SKM-1 treated with dmso at 0.1 percent for 144 hours (cell line): Measurements from ENCODE around the gene DLX6.

ENCODE experiments used
- DNase-seq: peaks from one replicate; lab custom pipeline; 2025; ENCODE audit not compliant: unreplicated experiment; lab: John Stamatoyannopoulos, UW

Gene DLX6

GRCh38 chr7:97009753-97010732 is 4.7 kb downstream of the DLX6 start:
- no peak for DNase-seq

DNA sequence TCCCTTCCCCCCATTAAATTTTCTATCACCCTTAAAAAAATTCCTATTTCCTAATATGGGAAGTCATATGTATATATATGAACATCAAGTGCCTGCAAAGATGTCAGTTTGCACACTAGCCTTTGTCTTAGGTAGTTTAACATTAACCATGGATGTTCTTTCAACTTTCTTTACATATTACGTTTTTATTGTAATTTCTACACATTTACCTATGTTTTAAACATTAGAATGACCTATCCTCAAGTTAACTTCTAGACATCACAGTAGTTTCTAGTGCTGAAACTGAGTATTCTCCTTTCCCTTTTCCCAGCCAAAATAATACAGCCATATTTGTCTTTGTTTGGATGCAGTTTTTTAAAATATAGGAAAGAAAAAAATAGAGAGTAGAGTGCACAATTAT is 5.8 kb downstream of the DLX6 start:
- DNase-seq: no peak

DNA sequence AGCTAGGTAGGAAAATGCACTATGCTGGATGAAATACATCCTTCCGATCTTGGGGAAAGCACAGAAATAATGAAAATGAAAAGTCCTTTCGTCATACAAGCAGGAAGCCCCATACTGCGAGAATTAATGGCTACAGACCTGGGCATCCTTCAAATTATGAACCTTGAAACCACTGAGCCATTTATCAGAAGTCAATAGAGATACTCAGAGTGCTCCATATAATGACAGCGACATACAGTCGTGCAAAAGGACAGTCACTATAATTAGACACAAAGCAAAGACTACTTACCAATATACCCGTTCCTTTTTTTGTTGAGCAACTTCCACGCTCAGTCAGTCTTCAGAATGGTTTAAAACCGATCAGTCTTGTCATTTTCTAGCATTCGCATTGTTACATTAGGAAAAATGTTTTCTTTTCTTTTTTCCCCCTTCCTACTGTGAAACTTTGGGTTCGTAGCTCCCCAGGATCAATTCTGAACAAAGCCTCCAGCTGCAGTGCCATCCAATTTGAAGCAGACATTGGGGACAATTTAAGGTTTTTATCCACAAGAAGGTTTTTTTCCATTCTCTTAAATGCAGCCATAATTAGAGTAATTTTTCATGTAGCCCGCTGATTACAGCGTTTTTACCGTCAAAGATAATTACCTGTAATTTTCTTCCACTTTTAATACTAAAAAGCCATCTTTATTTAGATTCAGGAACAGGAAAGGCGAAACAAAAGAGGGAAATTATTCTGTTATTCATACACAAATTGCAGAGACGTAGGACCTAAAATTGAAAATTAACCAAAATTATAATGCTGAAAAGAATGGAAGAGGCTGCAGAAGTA is 6.4 kb downstream of the DLX6 start:
- DNase-seq: no peak

DNA sequence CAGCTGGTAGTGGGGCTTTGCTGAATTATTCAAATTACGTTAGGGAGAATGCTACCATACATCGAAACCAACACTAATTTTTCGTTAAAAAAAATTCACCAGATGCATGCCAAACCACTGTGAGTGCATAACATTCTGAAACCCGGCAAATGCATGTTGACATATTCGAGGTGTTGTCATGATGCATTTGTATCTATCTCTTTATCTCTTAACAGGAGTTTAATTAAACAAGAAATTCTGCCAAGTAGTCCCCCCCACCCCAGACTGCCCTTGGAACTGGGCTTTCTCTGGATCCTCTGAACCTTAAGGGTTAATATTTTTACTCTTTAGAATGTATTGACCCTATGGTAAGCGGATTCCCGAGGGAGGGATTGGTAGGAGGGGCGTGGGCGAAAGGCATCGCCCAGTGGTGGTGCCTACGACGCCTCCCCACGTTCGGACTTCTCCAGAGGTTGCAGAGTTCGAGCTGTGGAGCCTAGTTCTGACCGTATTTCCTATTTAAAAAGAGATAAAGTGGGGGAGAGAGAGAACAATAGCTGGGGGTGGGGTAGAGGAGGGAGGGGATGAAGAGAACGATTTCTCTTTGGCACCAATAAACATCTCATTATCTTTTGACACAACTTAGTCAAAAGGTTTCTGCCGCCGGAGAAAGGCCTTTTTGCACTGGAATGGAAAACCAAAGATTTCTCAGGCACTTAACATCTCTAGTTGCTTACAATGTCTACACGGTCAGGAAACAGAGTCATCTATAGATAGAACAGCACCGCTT is 7.2 kb downstream of the DLX6 start:
- no peak for DNase-seq

- DNase-seq: no peak
Observed at GRCh38 chr7:97013134-97013844, 7.9 kb downstream of the DLX6 start.

GRCh38 chr7:97013845-97014134 is 8.4 kb downstream of the DLX6 start:
- no peak for DNase-seq

DNA sequence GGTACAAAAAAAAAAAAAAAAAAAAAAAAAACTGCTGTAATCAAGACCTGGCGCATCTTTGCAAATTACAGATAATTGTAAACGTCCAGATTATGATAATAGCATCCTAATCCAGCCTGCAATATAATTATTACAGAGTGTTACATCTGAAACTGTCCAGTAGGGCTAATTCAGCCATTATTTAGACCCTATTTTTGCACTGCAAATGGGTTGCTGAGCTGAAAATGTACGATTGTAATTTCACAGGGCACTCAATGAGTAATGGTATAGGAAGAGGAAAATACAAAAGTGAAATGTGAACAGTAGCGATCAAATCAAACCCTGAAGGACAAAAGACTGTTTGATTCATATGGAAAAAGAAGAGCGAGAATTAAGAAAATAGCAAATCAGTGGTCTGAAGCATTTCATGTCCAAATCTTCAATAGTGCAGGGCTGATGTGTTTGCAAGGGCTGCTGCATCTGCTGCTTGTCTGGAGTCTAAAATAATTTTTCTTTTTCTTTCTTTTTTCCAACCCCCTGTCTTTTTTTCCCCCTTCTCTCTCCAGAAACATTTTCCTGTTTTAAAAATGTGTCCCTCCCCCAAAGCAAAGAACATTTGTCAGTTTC is 8.9 kb downstream of the DLX6 start:
- no peak for DNase-seq

DNA sequence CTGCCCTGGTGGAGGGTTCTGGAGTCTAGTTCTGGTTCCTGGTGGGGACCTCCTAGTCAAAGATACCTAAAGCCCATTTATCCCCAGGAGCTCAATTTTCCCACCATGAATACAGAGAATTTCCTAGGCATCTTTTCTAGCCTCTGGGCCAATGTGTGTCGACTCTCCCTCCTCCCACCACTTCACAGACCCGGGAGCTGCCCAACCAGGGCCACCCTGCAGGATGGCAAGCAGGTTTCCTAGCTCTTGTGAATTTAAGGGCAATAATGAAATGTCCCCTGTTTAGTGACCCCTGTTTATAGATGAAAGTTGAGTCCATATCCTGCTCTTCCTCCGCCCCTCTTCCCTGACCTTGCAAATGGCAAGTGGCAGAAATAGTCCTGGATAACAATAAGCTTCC is 9.9 kb downstream of the DLX6 start:
- DNase-seq: no peak

DNA sequence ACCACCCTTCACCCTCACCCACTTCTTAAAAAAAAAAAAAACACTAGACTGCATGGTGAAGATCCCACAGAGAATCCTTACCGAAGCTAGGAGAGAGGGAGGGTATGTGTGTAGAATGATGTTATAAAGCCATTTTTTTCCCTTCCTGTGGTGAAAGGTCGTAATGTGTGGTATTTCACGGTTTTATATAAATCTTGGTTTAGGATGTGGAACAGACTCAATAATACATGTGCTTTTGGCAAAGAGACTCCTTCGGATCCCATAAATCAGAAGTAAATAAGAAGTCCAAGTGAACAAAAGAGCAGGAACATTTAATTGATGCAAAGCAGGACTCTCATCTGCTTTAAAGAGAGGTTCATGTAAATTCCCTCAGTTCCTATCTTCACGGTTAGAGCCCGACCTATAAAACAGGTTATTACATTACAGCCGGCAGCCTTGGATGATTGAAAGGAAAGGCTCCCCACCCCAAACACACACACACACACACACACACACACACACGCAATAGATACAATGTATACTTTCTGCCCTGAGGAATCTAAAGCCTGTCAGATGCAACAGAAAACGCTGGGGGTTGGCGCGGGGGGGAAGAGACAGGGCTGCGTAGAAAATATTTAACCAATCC is 10.5 kb downstream of the DLX6 start:
- no peak for DNase-seq

GRCh38 chr7:97016381-97017191 is 11.2 kb downstream of the DLX6 start:
- no peak for DNase-seq

- no peak for DNase-seq
Observed at GRCh38 chr7:97017192-97018125, 12.1 kb downstream of the DLX6 start.

- DNase-seq: no peak
Observed at GRCh38 chr7:97018126-97018601, 12.8 kb downstream of the DLX6 start.

GRCh38 chr7:97018791-97019531 is 13.6 kb downstream of the DLX6 start:
- no peak for DNase-seq

DNA sequence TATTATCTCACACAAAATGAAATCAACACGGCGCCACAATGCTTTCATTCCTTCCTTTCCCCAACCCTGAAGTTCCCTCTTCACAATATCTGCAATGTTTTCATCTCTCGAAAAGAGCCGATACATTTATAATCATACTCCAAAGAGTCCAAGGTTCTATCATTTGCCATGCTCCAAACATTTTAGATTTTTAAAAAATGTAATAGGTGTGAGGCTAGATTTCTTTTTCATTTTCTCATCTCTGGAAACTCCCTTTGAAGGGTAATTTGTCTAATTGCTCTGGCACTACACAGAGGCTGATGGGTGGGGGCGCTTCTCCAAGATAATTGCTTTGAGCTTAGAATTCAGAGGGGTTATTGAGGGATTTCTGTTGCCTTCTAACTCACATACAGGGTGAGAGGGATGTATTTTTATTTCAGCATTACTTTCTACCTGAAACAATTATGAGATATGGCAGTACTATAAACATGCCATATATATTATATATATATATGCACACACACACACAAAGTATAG is 14.4 kb downstream of the DLX6 start:
- no peak for DNase-seq

- DNase-seq: no peak
Observed at GRCh38 chr7:97020601-97020995, 15.2 kb downstream of the DLX6 start.

GRCh38 chr7:97020996-97021746 is 15.8 kb downstream of the DLX6 start:
- DNase-seq: no peak
